ENCODE data around the gene UFM1. TPM values are rescaled to one million over a fixed set of nuclear protein-coding genes. Genes with fewer than 3 reads are reported as not detected.

Gene UFM1
- total RNA-seq, 2 experiments from 2014 or later, result 68.7 to 70.3 TPM

- Mint-ChIP-seq H3K27ac (no peak overlapping the region), H3K36me3 (ENCODE audit: low read depth) (no peaks in the 10 kb centered on the region), H3K27me3 (peaks cover 9% of the 10 kb centered on the region), H3K4me1 (ENCODE audit: low read depth) (no peaks in the 10 kb centered on the region), H3K9me3 (no peaks in the 10 kb centered on the region), H3K4me3 (no peak overlapping the region)
- DNase-seq (no peak), ATAC-seq (ENCODE audit: poor library complexity) (no peak)
- ChIA-PET POLR2A (no interaction called here), CTCF (no interaction called here)
- Histone ChIP-seq H3K9me3 (ENCODE audit: control insufficient read depth in 1 of 2, insufficient read depth in 1 of 2, low read length in 2 of 2) (no peaks in the 10 kb centered on the region), H3K27me3 (ENCODE audit: control insufficient read depth in 1 of 2, insufficient read depth in 2 of 2, low read length in 2 of 2) (no peaks in the 10 kb centered on the region), H3K36me3 (ENCODE audit: insufficient read depth, low read length) (no peaks in the 10 kb centered on the region), H3K4me3 (ENCODE audit: low read length) (no peak overlapping the region), H3K4me1 (ENCODE audit: insufficient read depth, low read length) (no peaks in the 10 kb centered on the region), H3K27ac (ENCODE audit: low read depth in 1 of 2, low read length in 2 of 2) (no peak overlapping the region)
- intact Hi-C loops (cut with DNase I, micrococcal nuclease), result no loop called here
- no peak for TF ChIP-seq CTCF (IDR thresholded peaks at IDR 0.05)
These were observed 36.8 kb downstream of the UFM1 start for GRCh38 chr13:38386421-38386820.

GRCh38 chr13:38391341-38391740, 41.7 kb downstream of the UFM1 start:
- H3K27ac Mint-ChIP-seq, result no peak overlapping the region
- DNase-seq (no peak), ATAC-seq (ENCODE audit: poor library complexity) (no peak)
- Histone ChIP-seq H3K9me3 (ENCODE audit: control insufficient read depth in 1 of 2, insufficient read depth in 1 of 2, low read length in 2 of 2) (no peaks in the 10 kb centered on the region), H3K4me3 (ENCODE audit: low read length) (no peak overlapping the region), H3K27ac (ENCODE audit: low read depth in 1 of 2, low read length in 2 of 2) (no peak overlapping the region), H3K36me3 (ENCODE audit: insufficient read depth, low read length) (no peaks in the 10 kb centered on the region), H3K27me3 (ENCODE audit: control insufficient read depth in 1 of 2, insufficient read depth in 2 of 2, low read length in 2 of 2) (peaks cover 0 to 5% of the 10 kb centered on the region in 2 experiments), H3K4me1 (ENCODE audit: insufficient read depth, low read length) (no peaks in the 10 kb centered on the region)
- ChIA-PET CTCF (interaction anchor here (1.7 kb wide), 1 partner anchor 23 kb away, joined by 3 read pairs; no protein-coding TSS in a partner anchor), POLR2A (no interaction called here)
- intact Hi-C loops (cut with DNase I, micrococcal nuclease), result no loop called here
- no peaks in the 10 kb centered on the region for H3K36me3 Mint-ChIP-seq (ENCODE audit: low read depth)
- peaks cover 30% of the 10 kb centered on the region for H3K27me3 Mint-ChIP-seq
- no peaks in the 10 kb centered on the region for H3K4me1 Mint-ChIP-seq (ENCODE audit: low read depth)
- no peak for TF ChIP-seq CTCF (IDR thresholded peaks at IDR 0.05)
- H3K4me3 Mint-ChIP-seq, result no peak overlapping the region
- H3K9me3 Mint-ChIP-seq, result no peaks in the 10 kb centered on the region

- Mint-ChIP-seq H3K27me3 (peaks cover 33% of the 10 kb centered on the region), H3K4me3 (no peak overlapping the region), H3K27ac (no peak overlapping the region), H3K9me3 (no peaks in the 10 kb centered on the region), H3K4me1 (ENCODE audit: low read depth) (no peaks in the 10 kb centered on the region), H3K36me3 (ENCODE audit: low read depth) (no peaks in the 10 kb centered on the region)
- ChIA-PET CTCF (no interaction called here), POLR2A (no interaction called here)
- Histone ChIP-seq H3K36me3 (ENCODE audit: insufficient read depth, low read length) (no peaks in the 10 kb centered on the region), H3K27ac (ENCODE audit: low read depth in 1 of 2, low read length in 2 of 2) (no peak overlapping the region), H3K4me3 (ENCODE audit: low read length) (no peak overlapping the region), H3K4me1 (ENCODE audit: insufficient read depth, low read length) (no peaks in the 10 kb centered on the region), H3K9me3 (ENCODE audit: control insufficient read depth in 1 of 2, insufficient read depth in 1 of 2, low read length in 2 of 2) (no peaks in the 10 kb centered on the region), H3K27me3 (ENCODE audit: control insufficient read depth in 1 of 2, insufficient read depth in 2 of 2, low read length in 2 of 2) (peaks cover 0 to 5% of the 10 kb centered on the region in 2 experiments)
- intact Hi-C loops (cut with DNase I, micrococcal nuclease), result no loop called here
- TF ChIP-seq CTCF (IDR thresholded peaks at IDR 0.05), result no peak
- no peak for DNase-seq
- ATAC-seq (ENCODE audit: poor library complexity), result no peak
These were observed 45.3 kb downstream of the UFM1 start for GRCh38 chr13:38394777-38395496.

Measured in CD4-positive, alpha-beta T cell (primary cell).